Renal pelvis (tissue), 4 donors: Measurements from ENCODE around the gene CMIP. TPM values are rescaled to one million over a fixed set of nuclear protein-coding genes. Genes with fewer than 3 reads are reported as not detected.

Experiments used
- DNase-seq: peaks from one replicate; pipeline ENCODE4 v3.0.0-alpha.2; 2013
- polyA plus RNA-seq, 3 donors: library from polyadenylated mRNA; unstranded; fragments of 120-200 nt; gene quantifications; one replicate each; pipeline ENCODE4 v1.2.1, GENCODE V29; 2013; ENCODE audit not compliant: insufficient read length in 3 of 3

The CMIP gene
- polyA plus RNA-seq, 3 donors: 43.5 to 56.5 (median 51.5) TPM

DNA sequence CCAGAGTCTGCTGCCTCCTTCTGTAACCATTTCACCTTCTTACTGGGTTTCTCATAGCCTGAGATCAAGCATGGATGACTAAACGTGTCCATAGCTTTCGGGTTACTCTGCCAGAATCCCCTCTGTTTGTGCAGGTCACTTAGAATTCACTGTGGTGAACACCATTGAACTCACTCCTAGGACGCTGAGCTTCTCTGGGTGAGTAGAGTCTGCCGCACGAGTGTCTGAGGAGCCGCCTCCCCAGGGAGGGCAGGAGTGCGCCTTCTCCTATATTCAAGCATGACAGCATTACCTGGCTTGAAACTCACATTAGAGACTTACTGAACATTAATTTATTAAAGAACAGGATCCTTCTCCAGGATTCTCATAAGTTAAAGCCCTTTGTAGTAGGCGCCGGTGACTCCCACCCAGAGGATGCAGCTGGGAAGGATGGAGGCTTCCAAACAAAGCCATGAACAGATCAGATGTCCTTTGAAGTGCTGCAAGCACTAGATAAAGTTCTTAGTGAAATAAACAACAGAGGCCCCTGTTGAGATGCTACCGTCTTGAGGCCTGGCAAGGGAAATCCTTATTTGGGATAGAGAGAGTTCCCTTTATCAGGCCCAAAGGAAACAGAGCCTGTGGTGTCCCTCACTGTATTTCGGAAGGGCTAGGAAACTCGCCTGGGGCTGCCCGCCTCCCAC is 189.9 kb downstream of the CMIP start:
- peak; percentile 86 for DNase-seq

DNA sequence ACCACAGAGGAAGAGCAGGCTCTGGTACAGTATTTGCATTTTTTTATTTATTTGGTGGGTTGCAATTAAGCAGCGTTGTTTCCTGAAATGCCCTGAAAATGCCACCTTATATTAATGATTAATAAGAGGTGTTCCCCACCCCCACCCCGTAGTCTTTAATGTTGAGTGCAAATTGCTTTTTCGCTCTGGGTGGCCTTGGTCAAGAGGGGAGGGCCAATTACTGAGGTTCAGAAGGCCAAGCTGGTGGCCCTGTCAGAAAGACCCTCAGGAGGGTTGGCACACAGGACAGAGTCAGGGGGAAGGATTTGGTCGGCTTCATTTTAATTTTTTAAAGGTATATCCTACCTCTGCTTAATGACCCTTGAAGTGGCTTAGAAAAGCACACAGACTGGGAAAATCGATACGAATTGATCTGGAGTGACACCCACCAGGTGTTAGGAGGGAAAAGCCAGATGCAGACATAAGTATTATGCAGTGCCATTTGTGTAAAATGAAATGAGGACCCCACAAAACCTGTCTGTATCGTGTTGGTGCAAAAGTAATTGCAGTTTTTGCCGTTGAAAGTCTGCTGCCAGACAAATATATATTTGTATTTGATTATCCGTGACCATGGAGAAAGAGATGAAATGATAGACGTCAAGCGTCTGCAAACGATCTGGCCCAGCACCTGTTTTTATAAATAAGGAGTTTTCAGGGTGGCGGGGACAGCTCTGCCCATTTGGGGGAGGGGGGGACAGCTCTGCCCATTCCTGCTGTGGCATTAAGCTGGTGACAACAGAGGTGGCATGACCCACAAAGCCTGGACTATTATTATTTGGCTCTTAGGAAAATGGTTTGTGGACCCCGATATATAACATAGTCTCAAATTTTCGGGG is 190.7 kb downstream of the CMIP start:
- DNase-seq: no peak

DNA sequence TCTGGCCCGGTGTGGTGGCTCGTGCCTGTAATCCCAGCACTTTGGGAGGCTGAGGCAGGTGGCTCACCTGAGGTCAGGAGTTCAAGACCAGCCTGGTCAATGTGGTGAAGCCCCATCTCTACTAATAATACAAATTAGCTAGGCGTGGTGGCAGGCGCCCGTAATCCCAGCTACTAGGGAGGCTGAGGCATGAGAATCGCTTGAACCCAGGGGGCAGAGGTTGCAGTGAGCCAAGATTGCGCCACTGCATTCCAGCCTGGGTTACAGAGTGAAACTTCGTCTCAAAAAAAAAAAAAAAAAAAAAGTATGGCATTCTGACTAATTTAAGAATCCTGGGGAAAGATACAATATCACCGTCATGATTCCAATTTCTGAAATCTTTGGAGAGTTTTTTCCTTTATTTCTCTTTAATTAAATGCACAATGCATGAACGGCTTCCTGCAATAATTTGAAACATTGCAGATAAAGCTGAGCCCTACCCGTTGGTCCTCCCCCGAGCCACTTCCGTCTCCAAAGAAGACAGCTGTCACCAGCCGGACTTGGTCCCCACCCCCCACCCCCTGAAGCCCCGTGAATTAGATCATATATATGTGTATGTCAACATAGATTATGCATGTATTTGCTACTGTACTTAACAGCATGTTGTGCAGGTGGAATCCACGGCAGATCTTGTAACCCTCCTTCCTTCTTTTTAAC is 191.8 kb downstream of the CMIP start:
- DNase-seq: no peak

DNA sequence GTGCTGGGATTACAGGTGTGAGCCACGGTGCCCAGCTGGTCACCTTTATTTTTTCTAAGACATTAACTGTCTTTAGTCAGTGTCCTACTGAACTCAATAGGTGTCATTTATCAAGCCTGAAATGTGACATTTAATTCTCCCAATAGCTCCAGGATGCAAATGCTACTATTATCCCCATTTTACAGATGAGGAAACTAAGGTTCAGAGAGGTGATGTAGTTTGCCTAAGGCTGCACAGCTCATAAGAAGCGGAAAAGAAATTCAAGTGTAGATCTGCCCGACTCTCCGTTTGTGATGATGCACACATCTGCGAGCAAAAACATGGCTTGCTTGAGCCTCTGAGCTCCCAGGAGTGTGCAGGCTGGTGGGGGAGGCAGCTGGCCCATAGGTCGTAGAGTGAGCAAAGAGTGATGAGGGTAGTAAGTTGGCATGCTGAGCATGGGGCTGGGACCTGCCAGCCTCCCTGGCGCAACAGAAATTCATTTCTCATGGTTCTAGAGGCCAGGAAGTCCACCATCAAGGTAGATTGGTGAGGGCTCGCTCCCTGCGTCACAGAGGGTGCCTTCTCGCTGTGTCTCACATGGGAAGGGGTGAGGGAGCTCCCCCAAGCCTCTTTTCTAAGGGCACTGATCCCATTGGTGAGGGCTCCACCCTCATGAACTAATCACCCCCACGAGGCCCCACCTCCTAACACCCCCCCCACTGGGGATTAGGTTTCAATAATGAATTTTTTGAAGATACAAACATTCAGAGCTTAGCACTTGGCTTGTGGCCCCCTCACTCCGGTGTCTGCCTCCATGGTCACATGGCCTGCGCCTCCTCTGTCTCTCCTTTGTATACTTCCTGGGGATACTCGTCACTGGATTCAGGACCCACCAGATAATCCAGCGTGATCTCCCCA is 193.0 kb downstream of the CMIP start:
- DNase-seq: no peak

DNA sequence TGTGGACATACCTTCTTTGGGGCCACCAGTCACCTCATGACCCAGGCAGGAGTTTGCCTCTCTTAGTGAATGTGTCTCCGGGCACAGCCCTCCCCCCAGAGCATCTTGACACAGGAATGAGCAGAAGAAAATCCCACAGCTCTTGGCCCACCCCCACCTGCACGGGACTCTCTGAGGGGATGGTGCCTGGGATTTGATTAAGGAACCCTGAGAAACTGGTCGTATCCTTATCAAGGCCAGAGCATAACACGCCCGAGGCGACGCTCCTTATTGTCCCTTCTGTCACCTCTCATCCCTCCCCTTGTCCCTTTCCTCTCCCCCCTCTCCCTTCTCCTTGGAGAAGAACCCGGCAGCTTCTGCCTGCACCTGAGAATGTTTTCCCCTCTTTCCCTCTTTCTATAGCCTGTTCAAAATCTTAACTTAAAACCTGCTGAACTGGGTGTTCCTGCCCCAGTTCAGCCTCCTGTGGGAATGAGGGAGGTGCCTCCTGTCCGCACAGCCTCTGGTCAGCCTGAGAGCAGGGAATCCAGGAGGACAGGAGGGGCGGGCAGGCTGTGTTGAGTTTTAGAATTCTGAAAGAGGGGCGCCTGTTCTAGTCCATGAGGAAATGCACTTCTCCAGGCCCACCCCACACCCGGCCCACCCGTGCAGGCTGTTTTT is 193.8 kb downstream of the CMIP start:
- DNase-seq: no peak

DNA sequence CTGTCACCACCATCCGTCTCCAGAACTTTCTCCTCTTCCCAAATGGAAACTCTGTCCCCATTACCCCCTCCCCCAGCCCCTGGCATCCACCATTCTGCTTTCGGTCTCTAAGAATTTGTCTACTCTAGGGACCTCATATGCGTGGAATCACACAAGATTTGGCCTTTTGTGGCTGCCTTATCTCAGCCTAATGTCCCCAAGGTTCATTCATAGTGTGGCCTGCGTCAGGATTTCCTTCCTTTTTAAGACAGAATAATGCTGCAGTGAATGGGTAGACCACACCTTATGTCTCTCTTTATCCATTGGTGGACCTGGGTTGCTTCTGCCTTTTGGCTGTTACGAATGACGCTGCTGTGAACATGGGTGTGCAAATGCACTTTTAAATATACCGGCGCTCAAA is 194.7 kb downstream of the CMIP start:
- DNase-seq: no peak

DNA sequence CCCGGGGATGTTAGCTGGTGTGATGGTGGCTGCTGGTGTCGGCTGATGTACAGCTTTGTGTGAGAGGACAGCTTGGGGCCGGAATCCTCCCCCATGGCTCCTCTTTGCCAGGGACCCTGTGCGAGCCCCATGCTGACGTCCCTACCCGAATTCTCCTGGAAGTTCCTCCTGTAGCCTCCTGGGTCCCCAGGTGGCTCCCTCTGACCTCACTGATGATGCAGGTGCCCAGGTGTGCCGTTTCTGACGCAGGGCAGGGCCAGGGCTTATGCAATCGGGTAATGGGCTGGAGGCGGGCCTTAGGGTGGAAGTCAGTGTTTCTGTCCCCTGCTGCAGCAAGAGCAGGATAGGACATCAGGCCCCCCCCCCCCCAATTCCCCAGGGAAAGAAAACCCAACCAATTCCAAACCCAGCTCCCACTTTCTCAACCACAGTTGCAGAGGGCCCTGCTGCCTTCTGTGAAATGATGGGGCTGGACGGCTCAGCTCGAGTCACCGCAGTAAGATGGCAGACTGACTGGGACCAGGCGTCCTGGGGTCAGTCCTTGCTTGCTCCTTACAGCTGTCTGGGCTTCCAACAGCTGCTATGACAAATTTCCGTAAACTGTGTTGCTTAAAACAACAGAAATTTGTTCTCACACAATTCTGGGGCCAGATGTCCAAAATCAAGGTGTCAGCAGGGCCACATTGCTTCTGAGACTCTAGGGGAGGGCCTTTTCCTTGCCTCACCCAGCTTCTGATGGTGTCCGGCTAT is 195.5 kb downstream of the CMIP start:
- DNase-seq: no peak

DNA sequence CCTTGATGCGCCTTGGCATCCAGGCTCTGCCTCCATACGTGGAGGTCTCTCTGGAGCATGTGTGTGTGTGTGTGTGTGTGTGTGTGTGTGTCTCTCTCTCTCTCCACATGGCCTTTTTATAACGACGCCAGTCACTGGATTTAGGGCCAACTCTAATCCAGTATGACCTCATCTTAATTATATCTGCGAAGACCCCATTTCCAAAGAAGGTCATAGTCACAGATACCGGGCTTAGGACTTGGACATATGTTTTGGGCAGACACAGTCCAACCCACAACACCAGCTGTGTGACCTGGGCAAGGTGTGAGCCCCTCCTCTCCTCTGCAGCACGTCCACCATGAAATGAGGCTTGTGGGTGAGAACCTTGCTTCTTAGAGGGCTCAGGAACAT is 196.1 kb downstream of the CMIP start:
- DNase-seq: no peak

DNA sequence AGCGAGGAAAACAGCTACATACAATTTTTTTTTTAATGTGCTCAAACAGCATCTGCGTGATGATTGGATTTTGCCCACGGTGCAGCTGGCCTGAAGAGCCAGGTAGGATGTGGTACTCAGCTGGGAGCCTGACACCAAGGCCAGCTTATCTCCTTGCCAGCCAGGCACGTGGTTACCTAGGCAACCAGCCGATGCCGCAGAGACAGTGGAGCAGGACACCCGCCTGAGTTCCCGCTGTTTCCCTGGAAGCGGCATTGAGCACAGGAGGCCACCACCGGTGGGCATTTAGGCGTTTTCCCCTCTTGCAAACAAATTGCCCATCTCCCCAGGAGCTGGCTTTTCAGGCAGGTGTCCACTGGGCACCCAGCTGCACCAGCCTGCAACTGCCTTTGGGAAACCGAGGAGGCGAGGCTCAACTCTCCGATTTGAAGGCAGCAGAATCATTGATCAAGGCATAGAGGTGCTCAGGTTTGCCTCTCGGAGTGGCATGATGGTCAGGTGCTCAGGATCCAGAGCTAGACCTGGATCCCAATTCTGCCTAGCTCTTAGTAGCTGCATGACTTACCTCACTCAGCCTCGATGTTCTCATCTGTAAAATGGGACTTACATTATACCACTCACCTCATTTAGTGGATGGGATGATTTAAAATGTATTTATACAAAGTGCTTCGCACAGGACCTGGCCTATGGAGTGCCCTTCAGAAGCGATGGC is 196.9 kb downstream of the CMIP start:
- no peak for DNase-seq

DNA sequence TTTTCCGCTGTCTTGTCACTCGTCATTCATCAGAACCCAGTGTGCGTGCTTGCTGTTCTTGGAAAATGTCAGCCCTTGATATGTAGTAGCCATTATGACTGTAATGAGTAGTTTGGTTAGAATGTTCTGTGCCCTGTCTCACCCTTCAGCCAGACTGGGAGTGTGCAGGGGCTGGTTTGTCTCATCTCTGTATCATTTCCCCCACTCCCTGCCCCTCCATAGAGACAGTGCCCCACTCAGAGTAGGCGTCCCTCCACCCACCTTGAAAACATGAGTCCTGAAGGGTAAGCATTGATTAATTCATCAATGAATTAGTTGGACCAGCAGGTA is 197.5 kb downstream of the CMIP start:
- DNase-seq: no peak

DNA sequence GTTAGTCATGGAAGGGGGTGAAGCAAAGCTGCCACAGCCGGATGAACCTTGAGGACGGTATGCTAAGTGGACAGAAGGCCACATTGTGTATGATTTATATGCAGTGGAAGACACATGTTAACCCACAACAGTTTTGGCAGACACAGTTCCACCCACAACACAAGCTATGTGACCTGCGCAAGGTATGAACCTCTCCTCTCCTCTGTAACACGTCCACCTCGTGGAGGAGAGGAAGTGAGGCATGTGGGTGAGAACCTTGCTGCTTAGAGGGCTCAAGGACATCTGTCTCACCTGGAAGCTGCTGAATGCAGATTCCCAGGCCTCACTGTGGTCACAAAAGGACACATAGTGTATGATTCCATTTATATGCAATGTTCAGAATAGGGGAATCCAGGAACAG is 198.3 kb downstream of the CMIP start:
- no peak for DNase-seq

DNA sequence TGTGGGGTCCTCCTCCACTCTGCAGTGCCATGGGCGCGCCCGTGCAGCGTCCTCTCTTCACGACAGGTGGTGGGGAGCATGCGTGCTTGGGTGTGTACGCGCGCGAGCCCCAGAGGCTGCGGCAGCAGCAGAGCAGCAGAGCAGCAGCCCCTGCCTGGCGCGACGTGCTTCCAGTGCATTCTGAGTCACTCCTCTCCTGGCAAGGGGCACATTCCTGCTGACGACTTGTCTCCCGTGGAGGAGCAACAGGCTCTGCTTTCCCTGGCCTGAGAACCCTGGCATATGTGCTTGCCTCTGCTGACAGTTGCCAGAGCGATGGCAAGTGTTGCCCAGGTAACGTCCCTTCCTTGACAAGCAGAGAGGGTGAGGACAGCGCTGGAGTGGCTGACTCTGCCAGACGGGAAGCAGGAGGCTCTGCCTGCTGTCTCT is 200.7 kb downstream of the CMIP start:
- DNase-seq: peak; percentile 77

DNA sequence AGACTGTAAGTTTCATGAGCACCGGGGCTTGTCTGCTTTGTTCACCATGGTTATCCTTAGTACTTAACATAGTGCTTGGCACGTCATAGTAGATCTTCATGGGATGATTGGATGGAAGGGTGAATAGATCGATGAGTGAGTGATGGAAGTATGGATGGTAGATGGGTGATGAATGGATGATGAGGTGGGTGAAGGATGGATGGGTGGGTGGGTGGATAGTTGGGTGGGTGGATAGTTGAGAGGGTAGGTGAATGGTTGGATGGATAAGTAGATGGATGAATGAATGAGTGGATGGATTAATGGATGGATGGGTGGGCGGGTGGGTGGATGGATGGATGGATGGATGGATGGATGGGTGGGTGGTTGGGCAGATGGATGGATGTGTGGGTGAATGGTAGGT is 201.3 kb downstream of the CMIP start:
- DNase-seq: no peak

DNA sequence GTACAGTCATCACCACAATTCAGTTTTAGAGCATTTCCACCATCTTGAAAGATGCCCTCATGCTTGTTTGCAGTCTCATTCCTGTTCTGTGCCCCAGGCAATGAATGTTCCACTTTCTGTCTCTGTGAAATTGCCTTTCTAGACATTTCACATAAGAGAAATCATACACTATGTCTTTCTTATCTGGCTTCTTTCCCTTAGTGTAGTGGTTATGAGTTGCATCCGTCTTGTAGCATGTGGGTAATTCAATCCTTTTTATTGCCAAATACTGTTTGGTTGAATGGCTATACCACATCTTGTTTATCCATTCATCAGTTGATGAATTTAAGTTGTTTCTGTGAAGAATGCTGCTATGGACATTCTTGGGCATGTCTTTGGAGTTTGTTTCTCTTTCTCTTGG is 202.0 kb downstream of the CMIP start:
- DNase-seq: no peak

DNA sequence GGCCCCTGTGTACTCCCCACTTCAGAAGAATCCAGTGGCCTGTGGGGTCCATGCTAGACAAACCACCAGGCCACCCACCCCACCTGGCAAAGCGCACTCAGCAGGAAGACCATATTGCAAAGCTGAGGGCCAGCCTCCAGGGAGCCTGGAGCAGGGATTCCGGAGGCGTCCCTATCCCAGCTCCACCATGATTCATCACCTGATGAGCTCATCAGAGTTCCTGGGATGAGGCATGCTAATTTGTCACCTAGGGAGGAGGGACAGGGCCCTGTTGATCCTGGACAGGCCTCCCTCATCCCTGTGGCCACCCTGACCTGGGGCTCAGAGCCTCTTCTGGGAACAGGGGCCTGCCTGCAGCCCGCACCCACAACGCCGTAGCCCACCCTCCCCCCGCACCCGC is 202.9 kb downstream of the CMIP start:
- no peak for DNase-seq

DNA sequence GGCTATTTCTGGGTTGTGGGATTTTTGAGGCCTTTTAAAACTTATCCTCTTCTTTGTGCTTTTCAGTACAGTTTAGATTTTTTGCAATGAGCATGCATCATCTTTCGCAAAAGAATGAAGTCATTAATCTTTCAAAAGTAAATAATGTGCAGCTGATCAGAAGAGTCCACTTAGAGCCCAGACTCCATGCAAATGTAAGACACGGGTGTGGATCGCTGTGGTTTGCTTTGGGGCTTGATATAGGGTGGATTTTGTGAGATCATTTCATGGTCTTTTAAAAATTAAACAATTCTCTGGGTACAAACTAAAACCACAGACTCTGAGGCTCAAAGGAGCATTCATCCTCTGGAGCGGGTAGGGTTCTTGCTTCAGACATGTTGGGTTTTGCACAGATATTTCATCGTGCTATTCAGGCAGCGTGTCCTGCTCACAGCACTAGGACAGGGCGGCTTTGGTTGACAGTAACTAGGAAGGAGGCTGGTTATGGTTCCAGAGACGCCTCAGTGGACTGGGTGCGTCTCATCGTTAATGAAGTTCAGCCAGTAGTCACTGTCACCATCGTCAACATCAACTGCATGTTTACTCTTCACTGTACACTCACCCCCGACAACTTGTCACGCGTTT is 205.1 kb downstream of the CMIP start:
- no peak for DNase-seq

DNA sequence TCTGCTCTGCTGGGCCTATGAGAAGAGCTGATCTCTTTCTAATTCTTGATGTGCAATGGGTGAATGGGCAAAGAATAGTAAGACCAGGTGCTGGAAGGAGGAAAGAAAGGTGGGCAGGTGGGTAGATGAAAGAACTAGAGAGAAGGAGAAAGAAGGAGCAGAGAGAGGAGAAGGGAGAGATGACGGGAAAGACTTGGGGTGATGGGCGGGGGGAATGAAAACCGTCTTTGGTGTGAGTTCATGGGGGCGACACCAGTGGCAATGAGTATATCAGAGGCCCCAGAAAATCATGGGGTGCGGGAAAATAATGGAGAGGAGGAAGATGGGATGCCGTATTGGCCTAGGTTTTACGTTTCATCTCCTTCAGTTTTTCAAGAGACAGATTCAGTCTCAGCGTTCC is 205.7 kb downstream of the CMIP start:
- no peak for DNase-seq

DNA sequence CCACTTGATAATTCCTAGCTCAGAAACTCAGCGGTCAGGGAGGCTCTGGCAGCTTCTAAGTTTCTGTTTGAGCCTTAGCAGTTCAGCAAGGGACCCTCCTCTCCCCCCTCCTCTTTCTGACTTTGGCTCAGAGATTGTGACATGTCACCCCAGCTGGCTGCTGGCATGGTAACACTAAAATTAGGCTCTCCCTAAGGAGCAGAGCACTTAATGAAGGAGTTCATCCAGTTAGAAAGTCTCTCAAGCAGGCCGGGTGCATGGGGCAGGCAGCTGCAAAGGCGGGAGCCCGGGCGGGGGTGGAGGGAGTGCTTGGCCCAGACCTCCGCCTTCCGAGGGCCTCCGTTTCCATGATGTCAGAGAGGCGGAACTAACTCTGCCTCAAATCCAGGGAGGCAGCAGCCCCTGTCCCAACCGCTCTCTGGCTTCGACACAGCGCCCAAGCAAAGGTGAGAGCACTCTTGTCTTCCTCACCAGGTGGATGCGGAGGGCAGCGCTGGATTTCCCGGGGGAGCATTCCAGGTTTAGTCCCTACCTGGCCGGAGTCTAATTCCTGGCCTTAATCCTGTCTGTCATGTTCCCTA is 206.5 kb downstream of the CMIP start:
- peak; percentile 86 for DNase-seq
